ENCODE measurements around the gene TTC24. TPM values are rescaled to one million over a fixed set of nuclear protein-coding genes. Genes with fewer than 3 reads are reported as not detected.
"Not testable (repeated sequence)": the region's sequence is repeated elsewhere in the genome, so short reads cannot be mapped to it uniquely, and the experiment has no call there.

The TTC24 gene
- total RNA-seq, result not detected

GRCh38 chr1:156579472-156579871 is at the start of gene TTC24:
TSS of gene TTC24 (plus strand) at chr1:156579723. CDS start at chr1:156581365, 1,642 bp downstream.
- DNase-seq (ENCODE audit: low spot score in 2 of 2) (no peak), FAIRE-seq (no peak)

- no peak for FAIRE-seq
Observed at GRCh38 chr1:156530006-156530405, 49.5 kb upstream of the TTC24 start.

GRCh38 chr1:156532374-156532773 is 47.1 kb upstream of the TTC24 start:
- no peak for FAIRE-seq
- DNase-seq (ENCODE audit: low spot score in 2 of 2), result no peak

More at GRCh38 chr1:156530006-156530405, 49.5 kb upstream of the TTC24 start:
- DNase-seq (ENCODE audit: low spot score in 2 of 2), result no peak

- FAIRE-seq, result no peak
- DNase-seq (ENCODE audit: low spot score in 2 of 2), result no peak
Observed at GRCh38 chr1:156533568-156534220, 45.8 kb upstream of the TTC24 start.

- no peak for DNase-seq (ENCODE audit: low spot score in 2 of 2)
- FAIRE-seq, result no peak
Observed at GRCh38 chr1:156534424-156535060, 45.0 kb upstream of the TTC24 start.

GRCh38 chr1:156537027-156537426 is 42.5 kb upstream of the TTC24 start:
- no peak for FAIRE-seq
- no peak for DNase-seq (ENCODE audit: low spot score in 2 of 2)

GRCh38 chr1:156538711-156539440 is 40.6 kb upstream of the TTC24 start:
- FAIRE-seq, result no peak
- DNase-seq (ENCODE audit: low spot score in 2 of 2), result no peak

GRCh38 chr1:156539818-156540355 is 39.6 kb upstream of the TTC24 start:
- FAIRE-seq (no peak), DNase-seq (ENCODE audit: low spot score in 2 of 2) (no peak)

GRCh38 chr1:156540955-156541354 is 38.6 kb upstream of the TTC24 start:
- no peak for DNase-seq (ENCODE audit: low spot score in 2 of 2)
- no peak for FAIRE-seq

GRCh38 chr1:156543066-156543465 is 36.5 kb upstream of the TTC24 start:
- FAIRE-seq, result no peak

GRCh38 chr1:156544592-156545102 is 34.9 kb upstream of the TTC24 start:
- no peak for FAIRE-seq
- DNase-seq (ENCODE audit: low spot score in 2 of 2), result no peak

More at GRCh38 chr1:156543066-156543465, 36.5 kb upstream of the TTC24 start:
- no peak for DNase-seq (ENCODE audit: low spot score in 2 of 2)

GRCh38 chr1:156546267-156546666 is 33.3 kb upstream of the TTC24 start:
- no peak for DNase-seq (ENCODE audit: low spot score in 2 of 2)
- FAIRE-seq, result no peak

- FAIRE-seq (no peak), DNase-seq (ENCODE audit: low spot score in 2 of 2) (no peak)
Observed at GRCh38 chr1:156547434-156547833, 32.1 kb upstream of the TTC24 start.

- DNase-seq (ENCODE audit: low spot score in 2 of 2), result no peak
- no peak for FAIRE-seq
Observed at GRCh38 chr1:156547982-156548381, 31.5 kb upstream of the TTC24 start.

GRCh38 chr1:156549390-156549789 is 30.1 kb upstream of the TTC24 start:
- FAIRE-seq (no peak), DNase-seq (ENCODE audit: low spot score in 2 of 2) (no peak)

- DNase-seq (ENCODE audit: low spot score in 2 of 2) (no peak), FAIRE-seq (no peak)
Observed at GRCh38 chr1:156549831-156550230, 29.7 kb upstream of the TTC24 start.

- DNase-seq (ENCODE audit: low spot score in 2 of 2) (no peak), FAIRE-seq (no peak)
Observed at GRCh38 chr1:156550346-156550745, 29.2 kb upstream of the TTC24 start.

- no peak for FAIRE-seq
- DNase-seq (ENCODE audit: low spot score in 2 of 2), result no peak
Observed at GRCh38 chr1:156551066-156551643, 28.4 kb upstream of the TTC24 start.

- DNase-seq (ENCODE audit: low spot score in 2 of 2), result no peak
- FAIRE-seq, result no peak
Observed at GRCh38 chr1:156551869-156552268, 27.7 kb upstream of the TTC24 start.

- no peak for FAIRE-seq
- DNase-seq (ENCODE audit: low spot score in 2 of 2), result no peak
Observed at GRCh38 chr1:156552518-156552917, 27.0 kb upstream of the TTC24 start.

GRCh38 chr1:156552937-156553336 is 26.6 kb upstream of the TTC24 start:
- DNase-seq (ENCODE audit: low spot score in 2 of 2); FAIRE-seq: not testable (repeated sequence)

Data from frontal cortex (tissue), 4 donors.